DOHH2 (cell line): ENCODE results near the gene CPNE5.
A peak's percentile ranks its signal among the peaks of the same experiment; 100 is the strongest.

ENCODE experiments used
- H3F3A ChIP-seq: fragments of 200-600 bp; sonication (generic), shearing (Covaris generic); 2 replicates; pipeline ENCODE4 v1.6.0; 2016; ENCODE audit warnings: antibody characterized with exemption, mild to moderate bottlenecking; ENCODE audit not compliant: control insufficient read depth, insufficient read depth
- H3K27ac ChIP-seq: fragments of 200-600 bp; sonication (generic); 2 replicates; pipeline ENCODE4 v1.5.1; 2014; ENCODE audit warnings: low read depth, mild to moderate bottlenecking, low read length, moderate library complexity
- H3K27me3 ChIP-seq: fragments of 200-600 bp; sonication (generic); 2 replicates; pipeline ENCODE4 v1.6.1; 2014; ENCODE audit warnings: mild to moderate bottlenecking, low read length, mixed read lengths; ENCODE audit not compliant: control insufficient read depth
- H3K36me3 ChIP-seq: fragments of 200-600 bp; sonication (generic); 2 replicates; pipeline ENCODE4 v1.6.1; 2014; ENCODE audit warnings: mild to moderate bottlenecking, low read length, moderate library complexity, mixed read lengths; ENCODE audit not compliant: control insufficient read depth
- H3K4me1 ChIP-seq: fragments of 200-600 bp; sonication (generic); 2 replicates; pipeline ENCODE4 v1.6.1; 2014; ENCODE audit warnings: mild to moderate bottlenecking, low read length, mixed read lengths; ENCODE audit not compliant: control insufficient read depth
- H3K4me2 ChIP-seq: fragments of 200-600 bp; sonication (generic); 2 replicates; pipeline ENCODE4 v1.6.0; 2014; ENCODE audit warnings: mild to moderate bottlenecking, low read length, moderate library complexity
- H3K4me3 ChIP-seq: fragments of 200-600 bp; sonication (generic); 2 replicates; pipeline ENCODE4 v1.5.1; 2014; ENCODE audit warnings: mild to moderate bottlenecking, low read length, mixed read lengths
- H3K79me2 ChIP-seq: fragments of 200-600 bp; sonication (generic); 2 replicates; pipeline ENCODE4 v1.6.1; 2014; ENCODE audit warnings: mild to moderate bottlenecking, low read length, mixed read lengths; ENCODE audit not compliant: control insufficient read depth
- H3K9me2 ChIP-seq: fragments of 200-600 bp; sonication (generic); replicated peaks from 2 replicates; pipeline ENCODE4 v1.6.1; 2014; ENCODE audit warnings: mild to moderate bottlenecking, low read length, mixed read lengths; ENCODE audit not compliant: control insufficient read depth
- H3K9me3 ChIP-seq: fragments of 200-600 bp; sonication (generic); 2 replicates; pipeline ENCODE4 v1.6.1; 2014; ENCODE audit warnings: antibody characterized with exemption, low read length, mixed read lengths; ENCODE audit not compliant: control insufficient read depth, insufficient read depth
- H4K20me1 ChIP-seq: fragments of 200-600 bp; sonication (generic); 2 replicates; pipeline ENCODE4 v1.6.0; 2014; ENCODE audit warnings: low read depth, mild to moderate bottlenecking, antibody characterized with exemption, low read length, moderate library complexity; ENCODE audit not compliant: control insufficient read depth, insufficient read depth
- CTCF ChIP-seq: fragments of 200-600 bp; sonication (generic); IDR thresholded peaks from one replicate; pipeline ENCODE4 v1.5.1; 2014; ENCODE audit warnings: antibody characterized with exemption, mild to moderate bottlenecking, low read depth, low read length; ENCODE audit not compliant: poor library complexity, severe bottlenecking
- EZH2phosphoT487 ChIP-seq: fragments of 200-600 bp; sonication (generic); IDR thresholded peaks from 2 replicates; pipeline ENCODE4 v1.6.1; 2017; ENCODE audit warnings: borderline replicate concordance, mild to moderate bottlenecking, antibody characterized with exemption, low read length, moderate library complexity, mixed read lengths

Gene CPNE5

GRCh38 chr6:36839749-36840431 lies 646 bp upstream of the CPNE5 start:
- H3K36me3 ChIP-seq, result no peaks in the 10 kb centered on the region
- H3F3A ChIP-seq, result no peaks in the 10 kb centered on the region
- no peak overlapping the region for H3K27ac ChIP-seq
- H4K20me1 ChIP-seq, result no peaks in the 10 kb centered on the region
- H3K9me2 ChIP-seq, result no peaks in the 10 kb centered on the region
- peak overlapping the region; percentile 65 for H3K4me2 ChIP-seq
- peak overlapping the region; percentile 48 for H3K4me3 ChIP-seq
- peaks cover 47% of the 10 kb centered on the region for H3K27me3 ChIP-seq
- no peaks in the 10 kb centered on the region for H3K9me3 ChIP-seq
- peaks cover 4% of the 10 kb centered on the region; the same call in 1 of the 2 replicates for H3K4me1 ChIP-seq
- no peaks in the 10 kb centered on the region for H3K79me2 ChIP-seq
- TF ChIP-seq EZH2phosphoT487 (no peak), CTCF (peak; percentile 31)

- Histone ChIP-seq H3K4me3 (no peak overlapping the region), H3K27ac (no peak overlapping the region), H3K9me2 (no peaks in the 10 kb centered on the region), H3K4me1 (peaks cover 4% of the 10 kb centered on the region; the same call in 1 of the 2 replicates), H3F3A (no peaks in the 10 kb centered on the region), H3K36me3 (no peaks in the 10 kb centered on the region), H4K20me1 (no peaks in the 10 kb centered on the region), H3K4me2 (no peak overlapping the region), H3K27me3 (peaks cover 49% of the 10 kb centered on the region), H3K9me3 (no peaks in the 10 kb centered on the region), H3K79me2 (no peaks in the 10 kb centered on the region)
- no peak for TF ChIP-seq CTCF
- TF ChIP-seq EZH2phosphoT487, result no peak
Measured at GRCh38 chr6:36837686-36838085, 1.6 kb downstream of the CPNE5 start.

GRCh38 chr6:36837022-36837339 lies 2.3 kb downstream of the CPNE5 start:
- Histone ChIP-seq H3K4me2 (no peak overlapping the region), H3K4me1 (peaks cover 4% of the 10 kb centered on the region; the same call in 1 of the 2 replicates), H3F3A (no peaks in the 10 kb centered on the region), H3K27me3 (peaks cover 49% of the 10 kb centered on the region), H3K36me3 (no peaks in the 10 kb centered on the region), H3K4me3 (no peak overlapping the region), H3K27ac (no peak overlapping the region), H3K9me2 (no peaks in the 10 kb centered on the region), H4K20me1 (no peaks in the 10 kb centered on the region), H3K9me3 (no peaks in the 10 kb centered on the region), H3K79me2 (no peaks in the 10 kb centered on the region)
- TF ChIP-seq CTCF (no peak), EZH2phosphoT487 (no peak)
